GM20000 (cell line): ENCODE data around the gene LRRN2.

Experiments
- DNase-seq: peaks from one replicate; pipeline ENCODE4 v3.0.0; 2012; ENCODE audit warnings: low spot score
- CTCF ChIP-seq: IDR thresholded peaks from 2 replicates; pipeline ENCODE4 v1.5.1; 2012; ENCODE audit warnings: mild to moderate bottlenecking, control low read depth; ENCODE audit errors: extremely low read depth, missing control alignments

The LRRN2 gene

DNA sequence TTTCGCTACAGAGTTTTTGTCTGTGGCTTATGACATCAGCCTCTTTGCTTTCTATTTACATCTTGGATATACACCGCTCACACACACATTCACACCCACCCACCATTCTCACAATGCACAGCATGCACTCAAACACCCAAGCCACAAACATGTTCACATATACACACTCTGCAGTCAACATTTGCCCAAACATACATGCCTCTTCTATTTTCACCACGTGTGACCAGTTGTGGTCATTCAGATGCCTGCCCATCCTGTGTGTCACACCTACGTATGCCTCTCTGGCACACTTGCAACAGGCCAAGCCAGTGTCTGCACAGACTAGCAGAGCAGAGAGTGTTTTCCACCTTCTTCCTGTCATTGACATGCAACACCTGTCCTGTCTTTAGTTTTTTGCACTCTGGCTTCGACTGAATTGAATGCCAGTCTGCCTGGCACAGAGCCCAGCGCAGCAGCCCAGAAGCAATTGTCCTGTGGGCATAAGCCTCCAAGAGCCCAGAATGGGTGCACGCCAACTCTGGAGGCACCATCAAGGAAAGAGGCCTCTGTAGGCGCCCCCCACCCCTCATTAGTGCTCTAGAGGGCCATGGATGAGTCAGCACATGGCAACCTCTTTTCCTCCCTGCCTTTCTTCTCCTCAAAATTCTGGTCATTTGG is 37.7 kb upstream of the LRRN2 start:
- TF ChIP-seq CTCF: no peak
- DNase-seq: no peak

GRCh38 chr1:204721373-204722055 is 36.0 kb upstream of the LRRN2 start:
- TF ChIP-seq CTCF: no peak
- no peak for DNase-seq

- TF ChIP-seq CTCF: no peak
- no peak for DNase-seq
These were observed 31.1 kb upstream of the LRRN2 start for GRCh38 chr1:204716660-204717059.

GRCh38 chr1:204714861-204715511 is 29.4 kb upstream of the LRRN2 start:
- peak; percentile 42 for DNase-seq
- TF ChIP-seq CTCF: no peak

GRCh38 chr1:204714194-204714860 is 28.8 kb upstream of the LRRN2 start:
- no peak for TF ChIP-seq CTCF
- no peak for DNase-seq

GRCh38 chr1:204713541-204713940 is 28.0 kb upstream of the LRRN2 start:
- no peak for DNase-seq

More at GRCh38 chr1:204713541-204713940, 28.0 kb upstream of the LRRN2 start:
- TF ChIP-seq CTCF: no peak
